Measurements from ENCODE around the gene SLC2A9.

The SLC2A9 gene

GRCh38 chr4:9880406-9881197 lies 140.7 kb downstream of the SLC2A9 start:
- DNase-seq = no peak

GRCh38 chr4:9877123-9877522 lies 144.2 kb downstream of the SLC2A9 start:
- DNase-seq = no peak

- no peak for DNase-seq
These were observed 145.8 kb downstream of the SLC2A9 start for GRCh38 chr4:9875516-9875915.

- no peak for DNase-seq
These were observed 146.9 kb downstream of the SLC2A9 start for GRCh38 chr4:9874385-9874784.

- DNase-seq = no peak
These were observed 151.0 kb downstream of the SLC2A9 start for GRCh38 chr4:9870165-9870790.

- DNase-seq = no peak
These were observed 153.4 kb downstream of the SLC2A9 start for GRCh38 chr4:9867751-9868425.

GRCh38 chr4:9866931-9867330 lies 154.4 kb downstream of the SLC2A9 start:
- DNase-seq = no peak

- no peak for DNase-seq
These were observed 159.7 kb downstream of the SLC2A9 start for GRCh38 chr4:9861561-9861960.

GRCh38 chr4:9859810-9860209 lies 161.5 kb downstream of the SLC2A9 start:
- no peak for DNase-seq

GRCh38 chr4:9849538-9849920 lies 171.8 kb downstream of the SLC2A9 start:
- no peak for DNase-seq

- no peak for DNase-seq
These were observed 173.1 kb downstream of the SLC2A9 start for GRCh38 chr4:9847968-9848748.

GRCh38 chr4:9845791-9846493 lies 175.4 kb downstream of the SLC2A9 start:
- no peak for DNase-seq

- DNase-seq = no peak
These were observed 180.2 kb downstream of the SLC2A9 start for GRCh38 chr4:9841072-9841471.

- no peak for DNase-seq
These were observed 185.9 kb downstream of the SLC2A9 start for GRCh38 chr4:9835430-9835829.

GRCh38 chr4:9833421-9833820 lies 187.9 kb downstream of the SLC2A9 start:
- no peak for DNase-seq

- DNase-seq = no peak
These were observed 188.7 kb downstream of the SLC2A9 start for GRCh38 chr4:9832640-9833039.

GRCh38 chr4:9826551-9826950 lies 194.7 kb downstream of the SLC2A9 start:
- no peak for DNase-seq

GRCh38 chr4:9825049-9825448 lies 196.2 kb downstream of the SLC2A9 start:
- no peak for DNase-seq

GRCh38 chr4:9820343-9820742 lies 201.0 kb downstream of the SLC2A9 start:
- no peak for DNase-seq

- no peak for DNase-seq
These were observed 205.0 kb downstream of the SLC2A9 start for GRCh38 chr4:9816285-9816684.

- DNase-seq = no peak
These were observed 208.6 kb downstream of the SLC2A9 start for GRCh38 chr4:9812501-9813340.

- no peak for DNase-seq
These were observed 209.5 kb downstream of the SLC2A9 start for GRCh38 chr4:9811806-9812205.

All from activated CD4-positive, alpha-beta T cell treated with anti-CD3 and anti-CD28 coated beads, Interleukin-2, amount 50 U/mL, for 4 hours (primary cell).